ENCODE measurements around the gene AOPEP.

AOPEP gene

GRCh38 chr9:95073042-95073607 is 346.6 kb downstream of the AOPEP start:
- Histone ChIP-seq H4K20me1 (ENCODE audit: insufficient read depth, low read length) (no peaks in the 10 kb centered on the region), H3K4me1 (ENCODE audit: low read length) (no peaks in the 10 kb centered on the region), H3K9ac (ENCODE audit: low read length) (no peak overlapping the region), H3K9me3 (ENCODE audit: insufficient read depth, low read length) (no peaks in the 10 kb centered on the region), H3K27ac (ENCODE audit: low read length) (no peak overlapping the region), H3K4me2 (ENCODE audit: low read length) (no peak overlapping the region), H3K79me2 (ENCODE audit: low read length) (no peaks in the 10 kb centered on the region), H3K27me3 (ENCODE audit: low read depth, low read length) (no peaks in the 10 kb centered on the region), H3K36me3 (replicated peaks; ENCODE audit: low read depth, low read length) (no peaks in the 10 kb centered on the region), H2AFZ (ENCODE audit: low read depth, low read length) (no peak overlapping the region), H3K4me3 (ENCODE audit: low read length) (no peak overlapping the region)
- no peak for TF ChIP-seq EZH2phosphoT487 (IDR thresholded peaks at IDR 0.05; ENCODE audit: low read depth)

GRCh38 chr9:95073918-95074317 is 347.4 kb downstream of the AOPEP start:
- H3K4me2 ChIP-seq (ENCODE audit: low read length): no peak overlapping the region
- no peaks in the 10 kb centered on the region for H3K36me3 ChIP-seq (replicated peaks; ENCODE audit: low read depth, low read length)
- H2AFZ ChIP-seq (ENCODE audit: low read depth, low read length): no peak overlapping the region
- H4K20me1 ChIP-seq (ENCODE audit: insufficient read depth, low read length): no peaks in the 10 kb centered on the region
- no peak overlapping the region for H3K4me3 ChIP-seq (ENCODE audit: low read length)
- H3K27ac ChIP-seq (ENCODE audit: low read length): no peak overlapping the region
- no peaks in the 10 kb centered on the region for H3K27me3 ChIP-seq (ENCODE audit: low read depth, low read length)
- H3K9ac ChIP-seq (ENCODE audit: low read length): no peak overlapping the region
- no peaks in the 10 kb centered on the region for H3K9me3 ChIP-seq (ENCODE audit: insufficient read depth, low read length)
- no peaks in the 10 kb centered on the region for H3K4me1 ChIP-seq (ENCODE audit: low read length)
- no peaks in the 10 kb centered on the region for H3K79me2 ChIP-seq (ENCODE audit: low read length)
- no peak for TF ChIP-seq EZH2phosphoT487 (IDR thresholded peaks at IDR 0.05; ENCODE audit: low read depth)
- TF ChIP-seq CTCF (IDR thresholded peaks at IDR 0.05; ENCODE audit: low read depth, low read length): no peak

GRCh38 chr9:95074632-95075031 is 348.1 kb downstream of the AOPEP start:
- Histone ChIP-seq H3K27ac (ENCODE audit: low read length) (no peak overlapping the region), H3K9ac (ENCODE audit: low read length) (no peak overlapping the region), H3K27me3 (ENCODE audit: low read depth, low read length) (no peaks in the 10 kb centered on the region), H3K4me3 (ENCODE audit: low read length) (no peak overlapping the region), H3K36me3 (replicated peaks; ENCODE audit: low read depth, low read length) (no peaks in the 10 kb centered on the region), H3K79me2 (ENCODE audit: low read length) (no peaks in the 10 kb centered on the region), H2AFZ (ENCODE audit: low read depth, low read length) (no peak overlapping the region), H3K9me3 (ENCODE audit: insufficient read depth, low read length) (no peaks in the 10 kb centered on the region), H4K20me1 (ENCODE audit: insufficient read depth, low read length) (no peaks in the 10 kb centered on the region), H3K4me1 (ENCODE audit: low read length) (no peaks in the 10 kb centered on the region), H3K4me2 (ENCODE audit: low read length) (no peak overlapping the region)
- TF ChIP-seq EZH2phosphoT487 (IDR thresholded peaks at IDR 0.05; ENCODE audit: low read depth) (no peak), CTCF (IDR thresholded peaks at IDR 0.05; ENCODE audit: low read depth, low read length) (no peak)

- Histone ChIP-seq H3K9me3 (ENCODE audit: insufficient read depth, low read length) (no peaks in the 10 kb centered on the region), H3K79me2 (ENCODE audit: low read length) (no peaks in the 10 kb centered on the region), H3K36me3 (replicated peaks; ENCODE audit: low read depth, low read length) (no peaks in the 10 kb centered on the region), H2AFZ (ENCODE audit: low read depth, low read length) (no peak overlapping the region), H3K27me3 (ENCODE audit: low read depth, low read length) (no peaks in the 10 kb centered on the region), H3K27ac (ENCODE audit: low read length) (no peak overlapping the region), H4K20me1 (ENCODE audit: insufficient read depth, low read length) (no peaks in the 10 kb centered on the region), H3K4me2 (ENCODE audit: low read length) (no peak overlapping the region), H3K4me1 (ENCODE audit: low read length) (peaks cover 2% of the 10 kb centered on the region), H3K4me3 (ENCODE audit: low read length) (no peak overlapping the region), H3K9ac (ENCODE audit: low read length) (no peak overlapping the region)
- TF ChIP-seq EZH2phosphoT487 (IDR thresholded peaks at IDR 0.05; ENCODE audit: low read depth) (no peak), CTCF (IDR thresholded peaks at IDR 0.05; ENCODE audit: low read depth, low read length) (no peak)
These were observed 349.2 kb downstream of the AOPEP start for GRCh38 chr9:95075700-95076099.

Data from OCI-LY3 (cell line).